HG02938 (cell line): Measurements from ENCODE around the gene IGSF22.

Experiments
- ATAC-seq: cut with Tn5 transposase; IDR thresholded peaks from one replicate; pipeline ENCODE4 v1.9.1; 2021; ENCODE audit warnings: mild to moderate bottlenecking, moderate library complexity; ENCODE audit not compliant: unreplicated experiment

The IGSF22 gene

GRCh38 chr11:18745251-18745650 lies 19.3 kb upstream of the IGSF22 start:
- ATAC-seq, result no peak

DNA sequence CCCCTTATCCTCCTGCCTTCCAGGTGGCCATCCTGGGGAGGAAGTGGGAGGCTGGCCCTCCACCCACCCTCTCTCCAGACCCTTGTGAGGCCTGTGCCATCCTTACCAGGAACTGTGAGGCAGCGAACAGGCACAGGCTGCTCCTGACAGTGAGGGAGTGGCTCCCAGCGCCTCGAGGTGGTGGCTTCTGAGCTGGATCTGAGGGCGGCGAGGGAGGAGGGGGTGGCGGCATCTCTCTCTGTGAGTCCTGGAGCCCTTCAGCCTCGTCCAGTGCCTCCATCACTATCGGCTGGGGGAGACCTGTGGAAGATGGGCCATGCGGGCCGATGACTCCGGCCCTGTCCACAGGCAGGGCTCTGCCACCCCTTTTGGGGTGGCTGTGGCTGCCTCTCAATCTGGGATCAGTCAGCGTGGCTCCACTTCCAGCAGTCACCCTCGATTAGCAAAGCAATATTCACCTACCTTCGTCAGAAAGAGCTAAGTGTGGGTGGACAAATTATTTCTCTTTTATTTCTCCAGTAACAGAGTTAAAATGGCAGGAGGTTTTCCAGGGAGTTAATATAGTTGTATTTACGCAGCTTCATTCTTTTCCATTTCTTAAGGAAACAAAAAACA lies 18.0 kb upstream of the IGSF22 start:
- no peak for ATAC-seq

GRCh38 chr11:18743365-18743764 lies 17.4 kb upstream of the IGSF22 start:
- no peak for ATAC-seq

GRCh38 chr11:18741783-18742182 lies 15.8 kb upstream of the IGSF22 start:
- ATAC-seq, result no peak

DNA sequence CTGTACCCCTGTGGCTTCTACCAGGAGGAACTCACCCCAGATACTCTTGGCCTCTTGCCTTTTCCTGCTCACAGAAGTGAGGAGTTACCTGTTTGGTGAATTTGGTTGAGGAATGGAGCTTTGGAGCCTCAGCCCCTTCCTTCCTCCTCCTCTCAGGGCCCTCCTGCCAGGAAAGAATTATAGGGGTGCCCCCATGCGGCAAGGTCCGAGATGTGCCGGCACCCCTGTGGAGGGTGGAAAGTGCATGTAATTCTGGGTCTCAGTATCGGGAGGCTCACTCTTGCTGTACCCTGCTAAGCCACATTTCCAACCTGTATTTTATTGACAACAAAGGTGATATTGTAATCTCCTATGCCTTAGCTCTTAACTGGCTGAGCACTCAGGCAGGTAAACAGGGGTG lies 13.7 kb upstream of the IGSF22 start:
- ATAC-seq, result no peak

- no peak for ATAC-seq
These were observed 11.7 kb upstream of the IGSF22 start for GRCh38 chr11:18737642-18738041.

- ATAC-seq, result no peak
These were observed 10.7 kb upstream of the IGSF22 start for GRCh38 chr11:18736590-18737148.

DNA sequence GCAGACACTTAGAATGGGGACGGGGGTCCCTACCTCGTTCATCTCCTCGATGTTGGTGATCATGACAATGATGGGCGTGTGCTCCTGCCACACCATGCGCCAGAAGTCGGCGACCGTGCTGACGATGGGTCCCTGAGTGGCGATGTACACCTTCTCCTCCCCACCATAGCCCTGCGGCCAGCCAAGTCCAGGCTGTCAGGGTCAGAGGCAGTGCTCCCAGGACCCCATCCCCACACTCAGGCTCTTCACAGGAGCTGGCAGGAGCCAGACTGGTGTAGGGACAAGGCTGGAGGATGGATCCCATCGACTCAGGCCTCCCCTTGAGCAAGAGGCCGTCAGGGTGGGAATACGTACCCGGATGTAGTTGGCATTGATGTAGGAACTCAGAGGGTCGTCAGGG lies 7.2 kb upstream of the IGSF22 start:
- no peak for ATAC-seq

DNA sequence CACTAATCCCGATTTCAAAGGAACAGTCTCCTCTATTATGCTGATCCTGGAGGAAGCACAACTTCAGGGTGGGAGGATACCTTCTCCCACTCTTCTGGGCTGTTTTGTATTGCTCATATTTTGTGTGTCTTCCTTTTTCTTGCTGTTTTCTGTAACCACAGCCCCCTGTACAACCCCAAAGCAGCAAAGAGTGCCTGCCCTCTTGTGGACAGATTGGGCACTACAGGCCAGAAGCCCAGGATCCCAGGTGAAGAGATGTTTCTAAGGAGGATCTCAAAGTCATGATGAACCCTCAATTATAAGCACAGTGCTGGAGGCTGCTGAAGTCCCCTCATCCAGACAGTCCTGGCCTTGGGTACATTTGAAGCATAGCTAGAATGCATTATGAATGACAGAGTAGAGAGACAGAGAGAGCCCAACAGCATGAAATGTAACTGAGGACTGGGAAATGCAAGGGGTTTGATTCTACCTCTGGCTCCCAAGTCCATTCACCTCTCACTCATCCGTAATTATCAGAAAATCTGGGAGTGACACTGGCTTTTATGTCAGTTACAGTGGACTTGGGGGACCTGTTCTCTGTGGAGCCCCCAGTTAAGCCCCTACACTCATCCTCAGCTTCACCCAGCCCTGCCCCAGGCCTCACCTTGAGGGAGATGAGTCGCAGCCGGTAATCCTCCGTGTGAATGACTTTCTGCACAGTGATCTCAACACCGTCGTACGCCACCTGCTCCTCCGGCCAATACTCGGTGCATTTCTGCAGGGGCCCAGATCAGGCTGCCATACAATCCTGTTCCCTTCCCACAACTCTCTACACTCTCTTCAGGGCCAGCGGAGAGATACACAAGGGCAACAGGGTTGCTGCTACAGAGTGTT lies 6.2 kb upstream of the IGSF22 start:
- peak; percentile 73 for ATAC-seq

- no peak for ATAC-seq
These were observed 5.5 kb upstream of the IGSF22 start for GRCh38 chr11:18731441-18731840.

- no peak for ATAC-seq
These were observed 4.0 kb upstream of the IGSF22 start for GRCh38 chr11:18730020-18730419.

DNA sequence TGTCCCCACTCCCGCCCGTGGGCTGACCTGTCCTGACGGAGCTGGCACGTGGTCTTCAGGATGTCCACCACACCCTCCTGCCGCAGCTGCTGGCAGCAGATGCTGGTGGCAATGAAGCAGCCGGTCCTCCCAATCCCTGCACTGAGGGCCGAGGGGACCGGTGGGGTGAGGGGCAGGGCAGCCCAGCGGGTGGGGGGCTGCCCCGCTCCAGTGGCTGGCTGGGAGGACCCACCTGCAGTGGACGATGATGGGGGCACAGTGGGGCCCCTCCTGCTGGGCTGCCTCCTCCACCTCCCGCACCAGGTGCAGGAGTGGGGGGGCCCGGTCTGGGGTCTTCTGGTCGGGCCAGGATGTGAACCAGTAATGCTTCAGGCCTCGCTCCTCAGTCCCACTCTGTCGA lies 3.4 kb upstream of the IGSF22 start:
- ATAC-seq, result no peak

DNA sequence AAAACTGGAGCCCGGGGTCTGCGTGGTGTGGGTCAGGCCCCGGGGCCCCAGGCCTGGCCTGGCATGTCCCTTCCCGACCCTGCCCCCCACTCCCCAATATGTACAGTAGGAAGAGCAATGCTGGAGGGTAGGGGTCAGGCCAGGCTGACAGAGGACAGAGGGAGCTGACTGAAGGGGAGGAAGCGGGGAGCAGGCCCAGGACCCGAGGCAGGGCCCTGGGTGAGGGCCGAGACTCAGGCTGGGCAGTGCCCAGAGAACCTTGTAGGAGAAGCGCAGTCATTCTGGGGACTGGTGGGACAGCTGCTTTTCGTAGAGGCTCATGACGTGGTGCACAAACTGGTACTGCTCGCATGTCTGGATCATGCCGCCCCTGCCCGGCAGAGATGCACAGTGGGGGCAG lies 2.7 kb upstream of the IGSF22 start:
- no peak for ATAC-seq

- no peak for ATAC-seq
These were observed 1.7 kb upstream of the IGSF22 start for GRCh38 chr11:18727479-18728236.

- ATAC-seq, result no peak
These were observed 2.0 kb downstream of the IGSF22 start for GRCh38 chr11:18723991-18724390.

GRCh38 chr11:18722293-18722637 lies 3.7 kb downstream of the IGSF22 start:
- no peak for ATAC-seq

DNA sequence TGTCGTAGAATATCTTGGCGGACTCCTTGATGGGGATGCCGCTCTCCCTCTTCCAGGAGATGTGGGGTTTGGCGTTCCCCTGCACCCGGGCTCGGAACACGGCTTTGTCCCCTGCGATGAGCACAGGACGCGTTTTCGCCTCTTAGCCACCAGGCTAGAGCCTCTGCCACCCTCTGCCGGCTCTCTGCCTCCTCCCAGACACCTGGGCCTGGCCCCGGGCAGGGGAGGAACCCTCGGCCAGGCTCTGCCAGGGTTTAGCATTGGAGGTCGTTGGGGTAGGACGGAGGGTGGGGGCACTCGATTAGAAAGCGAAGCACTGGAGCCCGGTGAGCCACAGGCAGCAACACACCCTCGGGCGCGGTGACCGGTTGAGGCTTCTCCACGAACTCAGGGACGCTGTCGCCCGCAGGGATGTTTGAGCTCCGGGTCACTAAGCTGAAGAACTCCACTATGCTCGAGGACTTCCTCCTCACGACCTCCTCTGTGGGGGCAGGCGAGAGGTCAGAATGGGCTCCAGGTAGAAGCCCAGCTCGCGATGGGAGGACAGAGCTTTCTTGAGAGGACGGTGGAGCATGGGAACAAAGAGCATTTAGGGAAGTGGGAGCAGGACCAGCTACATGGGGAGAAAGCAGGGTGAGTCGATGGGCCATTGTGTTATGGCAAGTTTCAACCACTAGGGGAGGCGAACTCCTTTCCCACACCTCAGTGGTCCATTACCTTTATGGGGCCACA lies 4.3 kb downstream of the IGSF22 start:
- ATAC-seq, result peak; percentile 66

- peak; percentile 54 for ATAC-seq
These were observed 5.0 kb downstream of the IGSF22 start for GRCh38 chr11:18720808-18721560.

DNA sequence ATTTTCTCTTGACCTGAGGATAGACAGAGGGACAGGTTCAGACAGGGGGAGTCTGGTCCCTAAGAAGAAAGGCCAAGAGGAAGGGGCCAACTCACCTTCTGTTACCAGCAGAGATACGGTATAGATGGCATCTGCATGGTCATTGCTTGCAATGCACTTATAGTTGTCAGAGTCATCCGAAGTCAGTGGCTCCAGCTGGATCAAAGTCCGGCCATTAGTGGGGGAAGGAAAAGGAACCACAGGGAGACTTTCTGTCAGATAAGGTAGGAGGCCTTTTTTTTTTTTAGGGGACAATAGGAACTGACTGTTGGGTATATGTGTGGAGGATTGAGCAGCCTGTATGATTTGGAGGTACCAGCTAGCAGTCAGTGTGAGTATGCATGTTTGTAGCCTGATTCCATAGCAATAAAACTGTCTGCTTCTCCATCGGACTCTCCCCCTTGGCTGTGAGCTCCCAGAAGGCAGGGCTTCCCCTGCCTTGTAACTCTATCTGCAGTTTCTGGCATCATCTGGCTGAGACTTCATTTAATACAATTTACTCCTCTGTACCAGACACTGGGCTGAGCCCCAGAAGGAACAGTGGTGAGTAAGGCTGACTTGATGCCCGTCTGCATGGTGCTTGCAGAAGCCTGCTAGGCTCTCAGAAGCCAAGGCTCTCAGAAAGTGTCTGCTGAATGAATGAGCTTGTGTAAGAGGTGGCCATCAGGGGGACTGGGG lies 5.7 kb downstream of the IGSF22 start:
- ATAC-seq, result no peak

GRCh38 chr11:18715476-18715875 lies 10.5 kb downstream of the IGSF22 start:
- ATAC-seq, result no peak
